C4-2B (cell line): ENCODE data around the gene ACADSB.

Source experiments
- H3K27ac ChIP-seq: fragments of 450-650 bp; 2 replicates; pipeline ENCODE4 v1.5.1; 2017
- CTCF ChIP-seq: fragments of 450-650 bp; conservative IDR thresholded peaks from 2 replicates; pipeline ENCODE4 v1.5.1; 2017; ENCODE audit warnings: mild to moderate bottlenecking
- ZFX ChIP-seq: fragments of 450-650 bp; IDR thresholded peaks from 2 replicates; pipeline ENCODE4 v1.6.1; 2017

The ACADSB gene

DNA sequence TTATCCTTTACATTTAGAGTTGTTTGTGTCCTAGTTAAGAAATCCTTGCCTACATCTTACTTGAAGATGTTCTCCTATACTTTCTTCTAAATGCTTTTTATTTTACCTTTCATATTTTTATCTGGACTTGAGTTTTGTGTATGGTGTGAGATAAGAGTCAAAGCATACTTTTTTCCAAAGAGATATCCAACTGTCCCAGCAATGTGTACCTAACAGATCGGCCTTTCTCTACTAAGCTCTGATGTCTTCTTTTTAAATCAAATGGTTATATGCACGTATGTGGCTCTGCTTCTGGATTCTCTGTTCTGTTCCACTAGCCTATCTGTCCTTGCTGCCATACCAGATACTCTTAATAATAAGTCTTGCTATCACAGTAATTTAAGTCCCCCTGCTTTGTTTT lies 7.4 kb upstream of the ACADSB start:
- TF ChIP-seq CTCF = no peak
- TF ChIP-seq ZFX = no peak
- no peak overlapping the region for H3K27ac ChIP-seq

- TF ChIP-seq ZFX (no peak), CTCF (no peak)
- no peak overlapping the region for H3K27ac ChIP-seq
Observed at GRCh38 chr10:123004298-123004697, 4.5 kb upstream of the ACADSB start.

DNA sequence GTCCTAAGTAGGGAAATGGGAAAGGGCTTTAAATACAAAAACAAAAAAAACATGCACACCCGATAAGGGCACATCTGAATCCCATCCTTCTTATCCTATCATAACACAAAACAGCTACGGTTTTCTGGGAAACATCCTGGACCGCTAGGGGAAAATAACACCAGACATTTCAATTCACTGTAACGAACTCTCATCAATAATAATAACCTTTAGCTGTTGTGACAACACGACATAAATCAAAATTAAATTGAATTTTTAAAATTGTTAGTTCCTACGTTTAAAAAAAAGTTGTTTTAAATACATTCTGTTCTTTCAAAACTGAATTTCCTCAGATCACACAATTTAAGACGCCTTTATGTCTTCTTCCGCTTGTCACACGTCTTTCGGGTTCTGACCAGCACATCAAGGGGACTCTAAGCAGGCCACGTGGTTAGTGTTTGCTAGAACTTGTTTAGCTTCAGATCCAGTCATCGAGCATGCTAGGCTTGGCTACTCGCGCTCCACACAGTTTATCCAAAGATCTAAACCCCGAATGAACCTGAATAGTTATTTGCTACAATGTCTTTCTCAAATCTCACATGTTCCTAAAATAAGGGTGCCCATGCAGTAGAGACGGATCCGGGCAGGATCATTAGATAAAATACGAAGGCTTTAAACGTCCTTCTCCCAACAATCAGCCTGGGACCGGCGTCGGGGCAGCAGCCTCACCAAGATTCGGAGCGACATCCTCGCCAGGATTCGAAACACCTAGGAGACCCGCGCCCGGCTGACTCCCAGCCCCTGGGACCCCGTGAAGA lies 1.1 kb upstream of the ACADSB start:
- no peak; the same call in 1 of the 2 replicates for TF ChIP-seq CTCF
- H3K27ac ChIP-seq = peak overlapping the region; percentile 74

GRCh38 chr10:123009105-123009820 lies 457 bp downstream of the ACADSB start:
- peak overlapping the region; percentile 74 for H3K27ac ChIP-seq
- TF ChIP-seq ZFX (peak; percentile 84), CTCF (no peak)

DNA sequence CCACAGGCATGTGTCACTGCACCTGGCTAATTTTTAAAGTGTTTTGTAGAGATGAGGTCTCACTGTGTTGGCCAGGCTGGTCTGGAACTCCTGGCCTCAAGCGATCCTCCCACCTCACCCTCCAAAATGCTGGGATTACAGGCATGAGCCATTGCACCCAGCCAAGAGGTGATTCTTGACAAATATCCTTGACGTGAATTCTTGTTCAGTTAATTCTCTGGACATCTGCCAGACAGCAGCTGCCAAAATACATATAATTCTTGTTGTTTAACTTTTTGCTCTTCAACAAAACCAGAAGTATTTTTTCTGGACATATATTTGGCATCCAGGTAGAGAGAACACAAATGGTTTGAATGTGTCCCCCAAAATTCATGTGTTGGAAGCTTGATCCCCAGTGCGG lies 3.2 kb downstream of the ACADSB start:
- TF ChIP-seq ZFX = no peak
- no peak for TF ChIP-seq CTCF
- no peak overlapping the region for H3K27ac ChIP-seq

DNA sequence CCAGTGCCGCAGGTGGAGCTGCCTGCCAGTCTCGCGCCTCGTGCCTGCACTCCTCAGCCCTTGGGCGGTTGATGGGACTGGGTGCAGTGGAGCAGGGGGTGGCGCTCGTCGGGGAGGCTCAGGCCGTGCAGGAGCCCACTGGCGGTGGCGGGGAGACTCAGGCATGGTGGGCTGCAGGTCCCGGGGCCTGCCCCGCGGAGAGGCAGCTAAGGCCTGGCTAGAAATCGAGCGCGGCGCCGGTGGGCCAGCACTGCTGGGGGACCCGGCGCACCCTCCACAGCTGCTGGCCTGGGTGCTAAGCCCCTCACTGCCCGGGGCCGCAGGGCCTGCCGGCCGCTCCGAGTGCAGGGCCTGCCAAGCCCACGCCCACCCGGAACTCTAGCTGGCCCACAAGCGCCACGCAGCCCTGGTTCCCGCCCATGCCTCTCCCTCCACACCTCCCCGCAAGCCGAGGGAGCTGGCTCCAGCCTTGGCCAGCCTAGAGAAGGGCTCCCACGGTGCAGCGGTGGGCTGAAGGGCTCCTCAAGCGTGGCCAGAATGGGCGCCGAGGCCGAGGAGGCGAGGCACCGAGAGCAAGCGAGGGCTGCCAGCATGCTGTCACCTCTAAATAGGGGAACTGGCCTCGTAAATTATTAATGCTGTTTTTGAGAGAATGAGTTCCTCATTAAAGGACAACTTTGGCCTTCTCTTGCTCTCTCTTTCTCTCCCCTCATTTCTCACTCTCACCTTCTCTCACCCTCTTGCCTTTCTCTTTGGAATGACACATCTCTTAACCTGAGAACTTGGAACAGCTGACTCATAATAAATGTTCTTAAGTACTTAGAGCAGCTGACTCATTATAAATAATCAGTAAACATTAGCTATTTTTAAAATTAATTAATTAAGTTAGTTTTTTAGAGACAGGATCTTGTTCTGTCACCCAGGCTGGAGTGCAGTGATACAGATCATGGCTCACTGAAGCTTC lies 4.9 kb downstream of the ACADSB start:
- no peak overlapping the region for H3K27ac ChIP-seq
- TF ChIP-seq CTCF = no peak
- no peak for TF ChIP-seq ZFX
